Neural cell (in vitro differentiated cells): ENCODE measurements around the gene RAB44.

Experiments used
- CTCF ChIP-seq: fragments of 450-650 bp; IDR thresholded peaks from 2 replicates; pipeline ENCODE4 v1.5.1; 2014; ENCODE audit warnings: antibody characterized with exemption, mild to moderate bottlenecking, moderate library complexity; ENCODE audit not compliant: poor library complexity, severe bottlenecking
- EP300 ChIP-seq: fragments of 450-650 bp; conservative IDR thresholded peaks from 2 replicates; pipeline ENCODE4 v1.6.1; 2014; ENCODE audit warnings: antibody characterized with exemption, mild to moderate bottlenecking, moderate library complexity; ENCODE audit not compliant: poor library complexity, severe bottlenecking
- EZH2 ChIP-seq: fragments of 200-600, 300-800 bp; shearing (Covaris generic), sonication (generic); IDR thresholded peaks from 2 replicates; pipeline ENCODE4 v1.6.1; 2014; ENCODE audit warnings: antibody characterized with exemption, low read length, borderline replicate concordance, mild to moderate bottlenecking; ENCODE audit not compliant: insufficient read depth, poor library complexity, severe bottlenecking
- MXI1 ChIP-seq: fragments of 450-650 bp; conservative IDR thresholded peaks from 2 replicates; pipeline ENCODE4 v1.6.1; 2014; ENCODE audit warnings: antibody characterized with exemption, mild to moderate bottlenecking; ENCODE audit not compliant: poor library complexity, severe bottlenecking
- POLR2AphosphoS5 ChIP-seq: IDR thresholded peaks from 2 replicates; pipeline ENCODE4 v1.6.1; 2012
- RAD21 ChIP-seq: fragments of 450-650 bp; conservative IDR thresholded peaks from 2 replicates; pipeline ENCODE4 v1.6.1; 2014; ENCODE audit warnings: antibody characterized with exemption, mild to moderate bottlenecking, moderate library complexity
- REST ChIP-seq: IDR thresholded peaks from 2 replicates; pipeline ENCODE4 v1.6.1; 2012; ENCODE audit warnings: borderline replicate concordance
- SMC3 ChIP-seq: fragments of 450-650 bp; conservative IDR thresholded peaks from 2 replicates; pipeline ENCODE4 v1.6.1; 2014; ENCODE audit warnings: antibody characterized with exemption, mild to moderate bottlenecking, moderate library complexity; ENCODE audit not compliant: poor library complexity
- TAF1 ChIP-seq: IDR thresholded peaks from 2 replicates; pipeline ENCODE4 v1.6.1; 2012; ENCODE audit warnings: low read depth

- TF ChIP-seq POLR2AphosphoS5 (no peak), MXI1 (no peak), CTCF (no peak), EZH2 (no peak), TAF1 (no peak), RAD21 (no peak), EP300 (no peak), REST (no peak), SMC3 (no peak)
Measured at GRCh38 chr6:36673882-36674281, 23.7 kb upstream of the RAB44 start.
